Thoracic aorta (tissue), 2 donors: Measurements from ENCODE around the gene KRTAP22-2. TPM values are rescaled to one million over a fixed set of nuclear protein-coding genes. Genes with fewer than 3 reads are reported as not detected.

Experiments used
- ATAC-seq: fragments of 150-250 bp; one replicate; pipeline ENCODE4 v1.8.0; 2017; ENCODE audit warnings: low read depth; ENCODE audit not compliant: insufficient number of reproducible peaks, low FRiP score
- DNase-seq: peaks from one replicate; pipeline ENCODE4 v3.0.0-alpha.2; 2020; ENCODE audit warnings: low spot score
- H3K27ac ChIP-seq, 2 donors: fragments of 200-600 bp; sonication (generic); 1 replicate in 1 of 2; 2 replicates in 1 of 2; pipeline ENCODE4 v1.5.1; 2016; ENCODE audit warnings: mild to moderate bottlenecking in 2 of 2, moderate library complexity in 2 of 2
- H3K27me3 ChIP-seq: fragments of 200-600 bp; sonication (generic); replicated peaks from 2 replicates; pipeline ENCODE4 v1.6.0; 2016; ENCODE audit warnings: mild to moderate bottlenecking; ENCODE audit not compliant: insufficient read depth
- H3K36me3 ChIP-seq: fragments of 200-600 bp; sonication (generic); one replicate; pipeline ENCODE4 v1.5.1; 2016
- H3K4me1 ChIP-seq, 2 donors: fragments of 200-600 bp; sonication (generic); 1 replicate in 1 of 2; 2 replicates in 1 of 2; pipeline versions ENCODE4 v1.5.1 to v1.6.0; 2016; ENCODE audit warnings: low read depth in 2 of 2, mild to moderate bottlenecking in 1 of 2; ENCODE audit not compliant: control insufficient read depth in 1 of 2
- H3K4me3 ChIP-seq: fragments of 200-600 bp; sonication (generic); 2 replicates; pipeline ENCODE4 v1.5.1; 2016; ENCODE audit warnings: mild to moderate bottlenecking
- H3K9me3 ChIP-seq: fragments of 200-600 bp; sonication (generic); 2 replicates; pipeline ENCODE4 v1.5.1; 2016
- CTCF ChIP-seq: fragments of 200-600 bp; sonication (generic); IDR thresholded peaks from one replicate; pipeline ENCODE4 v1.5.1; 2019; ENCODE audit warnings: antibody characterized with exemption
- total RNA-seq, 2 donors: library from RNA; depleted of rRNA; stranded (reverse); fragments of >200 nt; gene quantifications; one replicate each; pipeline versions ENCODE4 v1.1.0 to v1.2.3, GENCODE V29; 2016

The KRTAP22-2 gene
- total RNA-seq, 2 donors from 2014 or later: not detected

- no peak for DNase-seq
- no peak for ATAC-seq
- Histone ChIP-seq H3K4me3 (no peak overlapping the region), H3K27me3 (no peaks in the 10 kb centered on the region), H3K36me3 (no peaks in the 10 kb centered on the region), H3K9me3 (no peaks in the 10 kb centered on the region), H3K4me1 (no peaks in the 10 kb centered on the region), H3K27ac (no peak overlapping the region)
- TF ChIP-seq CTCF: no peak
Observed at GRCh38 chr21:30625449-30626165, 35.4 kb upstream of the KRTAP22-2 start.

GRCh38 chr21:30623362-30623761 lies 33.2 kb upstream of the KRTAP22-2 start:
- DNase-seq (no peak), ATAC-seq (no peak)
- H3K27me3 ChIP-seq: no peaks in the 10 kb centered on the region
- no peaks in the 10 kb centered on the region for H3K9me3 ChIP-seq
- H3K4me3 ChIP-seq: no peak overlapping the region
- TF ChIP-seq CTCF: no peak
- H3K27ac ChIP-seq: no peak overlapping the region
- H3K4me1 ChIP-seq: no peaks in the 10 kb centered on the region
- no peaks in the 10 kb centered on the region for H3K36me3 ChIP-seq

GRCh38 chr21:30620522-30620921 lies 30.3 kb upstream of the KRTAP22-2 start, which contains the start of gene KRTAP20-4:
Gene KRTAP20-4 (plus strand): TSS chr21:30620627.
- ATAC-seq: no peak
- Histone ChIP-seq H3K27ac (no peak within 1 kb of the TSS), H3K4me3 (no peak within 1 kb of the TSS), H3K9me3 (no peaks in the 10 kb centered on the region), H3K36me3 (no peaks in the 10 kb centered on the region), H3K27me3 (no peaks in the 10 kb centered on the region), H3K4me1 (no peaks in the 10 kb centered on the region)
- no peak for TF ChIP-seq CTCF
- no peak for DNase-seq

GRCh38 chr21:30620080-30620479 lies 29.9 kb upstream of the KRTAP22-2 start:
- Histone ChIP-seq H3K27ac (no peak overlapping the region), H3K27me3 (no peaks in the 10 kb centered on the region), H3K4me3 (no peak overlapping the region), H3K9me3 (no peaks in the 10 kb centered on the region), H3K36me3 (no peaks in the 10 kb centered on the region), H3K4me1 (no peaks in the 10 kb centered on the region)
- ATAC-seq (no peak), DNase-seq (no peak)
- no peak for TF ChIP-seq CTCF

- Histone ChIP-seq H3K9me3 (no peaks in the 10 kb centered on the region), H3K4me3 (no peak within 1 kb of the TSS), H3K27me3 (no peaks in the 10 kb centered on the region), H3K36me3 (no peaks in the 10 kb centered on the region), H3K27ac (no peak within 1 kb of the TSS), H3K4me1 (no peaks in the 10 kb centered on the region)
- ATAC-seq: no peak
- TF ChIP-seq CTCF: no peak
- DNase-seq: no peak
Observed at GRCh38 chr21:30616125-30616524, 25.9 kb upstream of the KRTAP22-2 start, which contains the start of gene KRTAP20-1. Gene KRTAP20-1 (plus strand): TSS chr21:30616425. CDS start chr21:30616455, 30 bp downstream.
